ENCODE results near the gene ASTN2.

- TF ChIP-seq, protein P1, sequence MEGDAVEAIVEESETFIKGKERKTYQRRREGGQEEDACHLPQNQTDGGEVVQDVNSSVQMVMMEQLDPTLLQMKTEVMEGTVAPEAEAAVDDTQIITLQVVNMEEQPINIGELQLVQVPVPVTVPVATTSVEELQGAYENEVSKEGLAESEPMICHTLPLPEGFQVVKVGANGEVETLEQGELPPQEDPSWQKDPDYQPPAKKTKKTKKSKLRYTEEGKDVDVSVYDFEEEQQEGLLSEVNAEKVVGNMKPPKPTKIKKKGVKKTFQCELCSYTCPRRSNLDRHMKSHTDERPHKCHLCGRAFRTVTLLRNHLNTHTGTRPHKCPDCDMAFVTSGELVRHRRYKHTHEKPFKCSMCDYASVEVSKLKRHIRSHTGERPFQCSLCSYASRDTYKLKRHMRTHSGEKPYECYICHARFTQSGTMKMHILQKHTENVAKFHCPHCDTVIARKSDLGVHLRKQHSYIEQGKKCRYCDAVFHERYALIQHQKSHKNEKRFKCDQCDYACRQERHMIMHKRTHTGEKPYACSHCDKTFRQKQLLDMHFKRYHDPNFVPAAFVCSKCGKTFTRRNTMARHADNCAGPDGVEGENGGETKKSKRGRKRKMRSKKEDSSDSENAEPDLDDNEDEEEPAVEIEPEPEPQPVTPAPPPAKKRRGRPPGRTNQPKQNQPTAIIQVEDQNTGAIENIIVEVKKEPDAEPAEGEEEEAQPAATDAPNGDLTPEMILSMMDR (IDR thresholded peaks at IDR 0.05) = no peak
- TF ChIP-seq POLR2A (IDR thresholded peaks at IDR 0.05) = no peak
Measured at GRCh38 chr9:116558818-116559540, 855.9 kb downstream of the ASTN2 start.
